Measurements from ENCODE around the gene SCGN. TPM values are rescaled to one million over a fixed set of nuclear protein-coding genes. Genes with fewer than 3 reads are reported as not detected.

SCGN gene
- total and polyA plus RNA-seq, 12 donors = 0.26 to 2.7 (median 0.94) TPM; not detected in 2

DNA sequence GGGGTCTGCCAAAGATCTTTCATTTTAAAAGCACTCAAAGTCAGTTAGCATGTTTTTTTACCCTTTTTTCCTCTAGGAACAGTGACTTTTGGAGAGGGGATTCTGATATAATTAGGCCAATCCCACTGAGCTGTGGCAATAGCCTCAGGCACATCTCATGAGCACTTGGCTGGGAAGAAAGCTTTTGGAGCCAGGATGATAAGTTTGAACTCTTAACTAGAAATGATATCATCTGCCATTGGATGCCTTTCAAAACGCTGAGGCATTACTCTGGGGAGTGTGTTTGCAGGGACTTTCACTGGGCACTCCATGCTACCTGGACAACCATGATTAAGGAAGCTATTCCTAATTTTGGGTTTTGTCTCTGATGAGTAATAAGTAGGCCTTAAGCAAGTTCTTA lies 3.7 kb downstream of the SCGN start:
- H3K4me3 ChIP-seq = no peak overlapping the region
- no peaks in the 10 kb centered on the region for H3K9me3 ChIP-seq
- no peak overlapping the region for H3K27ac ChIP-seq
- intact Hi-C loops (cut with DNase I) = no loop called here
- H3K4me1 ChIP-seq = peaks cover 0 to 7% (median 0%) of the 10 kb centered on the region in 9 donors
- H3K27me3 ChIP-seq = peaks cover 0 to 43% (median 30%) of the 10 kb centered on the region in 7 donors
- TF ChIP-seq, protein P1, sequence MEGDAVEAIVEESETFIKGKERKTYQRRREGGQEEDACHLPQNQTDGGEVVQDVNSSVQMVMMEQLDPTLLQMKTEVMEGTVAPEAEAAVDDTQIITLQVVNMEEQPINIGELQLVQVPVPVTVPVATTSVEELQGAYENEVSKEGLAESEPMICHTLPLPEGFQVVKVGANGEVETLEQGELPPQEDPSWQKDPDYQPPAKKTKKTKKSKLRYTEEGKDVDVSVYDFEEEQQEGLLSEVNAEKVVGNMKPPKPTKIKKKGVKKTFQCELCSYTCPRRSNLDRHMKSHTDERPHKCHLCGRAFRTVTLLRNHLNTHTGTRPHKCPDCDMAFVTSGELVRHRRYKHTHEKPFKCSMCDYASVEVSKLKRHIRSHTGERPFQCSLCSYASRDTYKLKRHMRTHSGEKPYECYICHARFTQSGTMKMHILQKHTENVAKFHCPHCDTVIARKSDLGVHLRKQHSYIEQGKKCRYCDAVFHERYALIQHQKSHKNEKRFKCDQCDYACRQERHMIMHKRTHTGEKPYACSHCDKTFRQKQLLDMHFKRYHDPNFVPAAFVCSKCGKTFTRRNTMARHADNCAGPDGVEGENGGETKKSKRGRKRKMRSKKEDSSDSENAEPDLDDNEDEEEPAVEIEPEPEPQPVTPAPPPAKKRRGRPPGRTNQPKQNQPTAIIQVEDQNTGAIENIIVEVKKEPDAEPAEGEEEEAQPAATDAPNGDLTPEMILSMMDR (IDR thresholded peaks at IDR 0.05) = no peak
- WGBS, 2 donors = 33 to 43% methylated on average over 1 of the region's 1 CpG
- no peaks in the 10 kb centered on the region for H3K36me3 ChIP-seq
- DNase-seq = no peak
- ATAC-seq = no peak

DNA sequence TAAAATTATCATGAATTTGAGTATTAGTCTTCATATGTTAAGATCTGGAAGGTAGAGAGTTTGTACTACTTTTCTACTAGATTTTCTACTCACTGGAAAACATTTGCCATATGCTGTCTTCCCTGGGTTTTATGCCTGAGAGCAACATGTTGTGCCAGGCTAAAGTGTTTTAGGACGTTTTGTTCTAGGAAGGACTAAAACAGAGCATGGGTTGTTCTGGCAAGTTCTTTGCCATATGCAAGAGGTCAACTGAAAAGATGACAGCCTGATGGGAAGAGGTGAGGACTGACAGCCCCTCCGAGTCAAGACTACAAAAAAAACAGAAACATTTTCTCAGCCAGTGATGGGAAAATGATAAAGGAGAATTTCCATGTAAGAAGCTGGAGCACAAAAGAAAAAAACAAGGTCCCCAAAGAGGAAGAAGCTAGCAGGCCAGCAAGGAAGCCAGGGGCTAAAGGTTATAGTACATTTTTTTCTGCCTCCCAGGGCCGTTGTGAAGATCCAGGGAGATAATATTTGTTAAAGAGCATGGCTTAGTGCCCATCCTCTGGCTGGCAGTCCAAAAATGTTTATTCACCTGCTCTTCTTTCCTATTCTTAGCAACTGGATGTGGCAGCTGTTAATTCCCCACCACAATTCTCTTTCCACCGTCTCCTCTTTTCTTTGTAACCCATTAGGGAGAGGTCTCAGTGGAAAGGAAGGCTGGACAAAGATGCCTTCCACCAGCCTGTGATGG lies 7.8 kb downstream of the SCGN start:
- ATAC-seq (no peak), DNase-seq (no peak)
- TF ChIP-seq, protein P1 (IDR thresholded peaks at IDR 0.05) = no peak
- H3K27ac ChIP-seq = no peak overlapping the region
- H3K4me3 ChIP-seq = no peak overlapping the region
- intact Hi-C loops (cut with DNase I) = no loop called here
- H3K9me3 ChIP-seq = no peaks in the 10 kb centered on the region
- no peaks in the 10 kb centered on the region for H3K36me3 ChIP-seq
- peaks cover 0 to 16% (median 9%) of the 10 kb centered on the region in 7 donors for H3K27me3 ChIP-seq
- WGBS, 2 donors = 24 to 28% methylated on average over 4 of the region's 4 CpGs
- H3K4me1 ChIP-seq = no peaks in the 10 kb centered on the region

DNA sequence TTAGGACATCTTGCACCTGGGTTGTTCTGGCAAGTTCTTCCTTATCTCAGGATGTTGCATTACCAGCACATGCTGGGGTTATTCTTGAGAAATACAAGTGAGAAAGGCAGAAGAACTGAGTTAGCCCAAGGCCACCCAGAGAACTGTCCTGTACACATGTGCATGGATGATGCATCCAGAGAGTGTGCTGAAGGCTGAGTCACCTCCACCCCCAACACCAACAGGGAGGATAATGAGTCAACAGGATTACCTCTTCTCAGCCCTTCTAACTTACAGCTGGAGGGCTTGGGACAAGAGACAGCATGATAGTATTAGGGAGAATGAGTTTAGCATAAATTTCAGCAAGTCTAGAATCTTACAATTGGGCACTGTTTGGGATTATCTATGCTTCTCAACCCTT lies 8.5 kb downstream of the SCGN start:
- Histone ChIP-seq H3K27ac (no peak overlapping the region), H3K9me3 (no peaks in the 10 kb centered on the region), H3K4me1 (no peaks in the 10 kb centered on the region), H3K4me3 (no peak overlapping the region), H3K27me3 (peaks cover 0 to 20% (median 10%) of the 10 kb centered on the region in 7 donors), H3K36me3 (no peaks in the 10 kb centered on the region)
- ATAC-seq (no peak), DNase-seq (no peak)
- TF ChIP-seq, protein P1 (IDR thresholded peaks at IDR 0.05) = no peak
- intact Hi-C loops (cut with DNase I) = no loop called here

DNA sequence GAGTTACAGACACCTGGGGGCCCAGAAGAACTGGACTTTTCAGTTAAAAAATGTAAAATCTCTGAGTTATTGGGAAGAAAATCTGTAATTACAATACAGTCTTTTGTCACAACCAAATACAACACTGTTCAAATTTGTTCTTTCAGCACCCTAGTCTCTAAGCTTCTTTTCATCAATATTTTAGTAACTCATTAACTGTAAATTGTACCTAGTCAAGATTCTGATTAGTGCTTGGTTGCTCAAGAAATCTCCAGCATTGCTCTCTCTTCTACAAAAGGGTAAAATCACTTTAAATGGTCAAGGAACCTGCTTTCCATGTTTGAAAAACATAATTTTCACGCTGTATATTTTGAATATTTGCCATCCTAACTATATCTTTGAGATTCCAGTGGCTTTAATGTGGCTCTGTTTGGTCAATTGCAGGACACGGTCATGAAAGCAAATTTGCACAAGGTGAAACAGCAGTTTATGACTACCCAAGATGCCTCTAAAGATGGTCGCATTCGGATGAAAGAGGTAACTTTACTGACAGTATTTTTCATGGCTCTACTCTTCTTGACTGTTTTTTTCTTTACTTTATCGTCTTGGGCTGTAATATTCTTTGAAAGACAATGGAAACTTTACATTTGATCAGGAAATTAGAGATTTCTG lies 9.2 kb downstream of the SCGN start:
- H3K4me3 ChIP-seq = no peak overlapping the region
- H3K36me3 ChIP-seq = no peaks in the 10 kb centered on the region
- no peaks in the 10 kb centered on the region for H3K9me3 ChIP-seq
- no peak for DNase-seq
- H3K27me3 ChIP-seq = peaks cover 0 to 20% (median 10%) of the 10 kb centered on the region in 7 donors
- no peaks in the 10 kb centered on the region for H3K4me1 ChIP-seq
- WGBS, 2 donors = 76 to 77% methylated on average over 5 of the region's 5 CpGs
- TF ChIP-seq, protein P1 (IDR thresholded peaks at IDR 0.05) = no peak
- H3K27ac ChIP-seq = no peak overlapping the region
- no peak for ATAC-seq
- intact Hi-C loops (cut with DNase I) = no loop called here
